Measurements from ENCODE around the gene TRIM69. TPM values are rescaled to one million over a fixed set of nuclear protein-coding genes. Genes with fewer than 3 reads are reported as not detected.

Gene TRIM69
- total and polyA plus RNA-seq, 4 donors = 11.2 to 26.4 (median 17.2) TPM

DNA sequence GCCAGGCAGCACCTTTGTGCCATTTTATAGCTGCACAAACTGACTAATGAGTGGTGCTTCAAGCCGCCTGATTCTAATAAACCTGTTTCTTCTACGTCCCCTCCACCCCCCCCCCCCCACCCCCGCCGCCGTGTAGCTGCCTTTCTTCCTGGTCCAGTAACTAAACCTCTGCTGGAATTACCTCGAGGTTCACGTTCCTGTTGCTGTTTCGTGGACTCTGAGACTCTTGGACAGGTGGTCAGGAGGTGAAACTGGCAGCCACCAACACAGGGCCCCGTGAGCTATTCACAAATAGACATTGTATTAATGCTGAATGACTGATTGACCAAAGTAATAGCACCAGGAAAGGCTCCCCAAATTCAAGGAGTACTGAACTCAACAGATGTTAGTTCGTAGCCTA lies 73.9 kb downstream of the TRIM69 start:
- no peak for TF ChIP-seq CTCF (IDR thresholded peaks at IDR 0.05; ENCODE audit: control extremely low read depth, extremely low read depth)
- no peak overlapping the region for H3K27ac ChIP-seq (ENCODE audit: low read depth in 1 of 2, low read length in 1 of 2)
- WGBS, 2 donors = 86 to 90% methylated on average over 10 of the region's 10 CpGs

DNA sequence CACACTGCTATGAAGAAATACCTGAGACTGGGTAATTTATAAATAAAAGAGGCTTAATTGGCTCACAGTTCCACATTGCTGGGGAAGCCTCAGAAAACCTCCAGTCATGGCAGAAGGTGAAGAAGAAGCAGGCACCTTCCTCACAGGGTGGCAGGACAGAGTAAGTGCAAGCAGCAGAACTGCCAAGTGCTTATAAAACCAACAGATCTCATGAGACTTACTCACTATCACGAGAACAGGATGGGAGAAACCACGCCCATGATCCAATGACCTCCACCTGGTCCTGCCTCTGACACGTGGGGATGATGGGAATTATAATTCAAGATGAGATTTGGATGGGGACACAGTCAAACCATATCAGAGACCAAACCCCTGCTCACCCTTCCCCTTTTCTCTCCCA lies 75.0 kb downstream of the TRIM69 start:
- no peak for TF ChIP-seq CTCF (IDR thresholded peaks at IDR 0.05; ENCODE audit: control extremely low read depth, extremely low read depth)
- DNase-seq = no peak
- H3K4me3 ChIP-seq = no peak overlapping the region
- no peaks in the 10 kb centered on the region for H3K36me3 ChIP-seq (ENCODE audit: control insufficient read depth in 4 of 4, insufficient read depth in 4 of 4, low read length in 4 of 4)
- H3K9me3 ChIP-seq (ENCODE audit: control insufficient read depth in 4 of 4, insufficient read depth in 3 of 4, low read length in 3 of 4) = no peaks in the 10 kb centered on the region
- 47 to 66% methylated on average over 3 of the region's 3 CpGs for WGBS, 2 donors
- no peak overlapping the region for H3K27ac ChIP-seq (ENCODE audit: low read depth in 1 of 2, low read length in 1 of 2)
- H3K4me1 ChIP-seq (ENCODE audit: control insufficient read depth in 5 of 5, insufficient read depth in 5 of 5, low read length in 5 of 5) = peaks cover 0 to 2% (median 0%) of the 10 kb centered on the region in 5 donors
- ATAC-seq (ENCODE audit: insufficient read depth, low FRiP score) = no peak
- peaks cover 0 to 3% (median 3%) of the 10 kb centered on the region in 3 donors for H3K27me3 ChIP-seq (ENCODE audit: control insufficient read depth in 3 of 3, insufficient read depth in 3 of 3, low read length in 2 of 3)
- no peak overlapping the region for H3K9ac ChIP-seq (ENCODE audit: insufficient read depth in 1 of 2, low read length in 2 of 2)

More for the DNA sequence above, 73.9 kb downstream of the TRIM69 start:
- H3K27me3 ChIP-seq (ENCODE audit: control insufficient read depth in 3 of 3, insufficient read depth in 3 of 3, low read length in 2 of 3) = peaks cover 0 to 3% (median 3%) of the 10 kb centered on the region in 3 donors
- no peaks in the 10 kb centered on the region for H3K9me3 ChIP-seq (ENCODE audit: control insufficient read depth in 4 of 4, insufficient read depth in 3 of 4, low read length in 3 of 4)
- H3K4me1 ChIP-seq (ENCODE audit: control insufficient read depth in 5 of 5, insufficient read depth in 5 of 5, low read length in 5 of 5) = peaks cover 0 to 2% (median 0%) of the 10 kb centered on the region in 5 donors
- ATAC-seq (ENCODE audit: insufficient read depth, low FRiP score) (no peak), DNase-seq (no peak)
- no peak overlapping the region for H3K9ac ChIP-seq (ENCODE audit: insufficient read depth in 1 of 2, low read length in 2 of 2)
- H3K4me3 ChIP-seq = no peak overlapping the region
- H3K36me3 ChIP-seq (ENCODE audit: control insufficient read depth in 4 of 4, insufficient read depth in 4 of 4, low read length in 4 of 4) = no peaks in the 10 kb centered on the region

DNA sequence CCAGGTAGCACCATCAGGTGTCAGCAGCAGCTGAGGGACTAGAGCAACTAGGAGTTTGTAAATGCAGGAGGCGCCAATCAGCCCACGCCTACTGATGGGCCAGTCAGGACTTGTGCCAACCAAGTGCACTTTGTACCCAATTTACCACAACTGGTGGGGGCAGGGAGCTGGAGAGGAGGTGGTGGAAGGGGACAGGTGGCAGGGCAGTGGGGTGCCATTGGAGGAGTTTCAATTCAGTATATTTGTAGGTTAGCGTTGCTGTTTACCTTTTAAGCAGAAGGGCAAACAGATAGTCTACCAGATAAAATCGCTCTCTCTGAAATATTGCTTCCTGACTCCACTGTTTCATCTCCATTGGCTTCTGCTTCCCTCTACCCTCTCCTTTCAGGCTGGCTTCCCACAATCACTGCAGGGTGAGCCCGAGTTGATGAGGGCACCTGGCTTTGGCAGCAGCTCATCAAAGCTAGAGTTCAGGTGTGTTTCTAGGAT lies 75.7 kb downstream of the TRIM69 start:
- DNase-seq (no peak), ATAC-seq (ENCODE audit: insufficient read depth, low FRiP score) (no peak)
- 57 to 69% methylated on average over 5 of the region's 5 CpGs for WGBS, 2 donors
- Histone ChIP-seq H3K27me3 (ENCODE audit: control insufficient read depth in 3 of 3, insufficient read depth in 3 of 3, low read length in 2 of 3) (peaks cover 0 to 3% (median 3%) of the 10 kb centered on the region in 3 donors), H3K4me1 (ENCODE audit: control insufficient read depth in 5 of 5, insufficient read depth in 5 of 5, low read length in 5 of 5) (peaks cover 0 to 2% (median 0%) of the 10 kb centered on the region in 5 donors), H3K27ac (ENCODE audit: low read depth in 1 of 2, low read length in 1 of 2) (no peak overlapping the region), H3K4me3 (no peak overlapping the region), H3K9me3 (ENCODE audit: control insufficient read depth in 4 of 4, insufficient read depth in 3 of 4, low read length in 3 of 4) (no peaks in the 10 kb centered on the region), H3K36me3 (ENCODE audit: control insufficient read depth in 4 of 4, insufficient read depth in 4 of 4, low read length in 4 of 4) (no peaks in the 10 kb centered on the region), H3K9ac (ENCODE audit: insufficient read depth in 1 of 2, low read length in 2 of 2) (no peak overlapping the region)
- no peak for TF ChIP-seq CTCF (IDR thresholded peaks at IDR 0.05; ENCODE audit: control extremely low read depth, extremely low read depth)

DNA sequence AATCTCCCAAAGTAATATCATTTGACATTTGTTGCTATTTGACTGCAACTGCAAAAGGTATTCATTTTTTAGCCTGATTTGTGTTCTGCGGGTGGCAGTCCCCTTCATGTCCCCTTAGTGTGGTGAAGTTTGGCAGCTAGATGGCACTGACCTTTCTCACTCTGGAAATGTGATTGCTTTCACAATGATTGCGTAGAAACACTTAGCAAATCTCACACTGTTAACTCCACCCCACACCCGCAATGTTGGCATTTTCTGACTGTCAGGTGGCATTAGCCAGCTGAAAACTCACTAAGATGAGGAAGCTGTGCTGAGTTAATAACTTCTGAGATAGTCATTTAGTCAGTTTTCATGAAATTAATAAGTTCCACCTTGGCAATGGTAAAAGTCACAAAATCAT lies 76.9 kb downstream of the TRIM69 start:
- no peak overlapping the region for H3K9ac ChIP-seq (ENCODE audit: insufficient read depth in 1 of 2, low read length in 2 of 2)
- DNase-seq (no peak), ATAC-seq (ENCODE audit: insufficient read depth, low FRiP score) (peak; percentile 47)
- no peaks in the 10 kb centered on the region for H3K36me3 ChIP-seq (ENCODE audit: control insufficient read depth in 4 of 4, insufficient read depth in 4 of 4, low read length in 4 of 4)
- H3K4me1 ChIP-seq (ENCODE audit: control insufficient read depth in 5 of 5, insufficient read depth in 5 of 5, low read length in 5 of 5) = peaks cover 0 to 2% (median 0%) of the 10 kb centered on the region in 5 donors
- no peak for TF ChIP-seq CTCF (IDR thresholded peaks at IDR 0.05; ENCODE audit: control extremely low read depth, extremely low read depth)
- no peak overlapping the region for H3K27ac ChIP-seq (ENCODE audit: low read depth in 1 of 2, low read length in 1 of 2)
- no peak overlapping the region for H3K4me3 ChIP-seq
- peaks cover 0 to 3% (median 3%) of the 10 kb centered on the region in 3 donors for H3K27me3 ChIP-seq (ENCODE audit: control insufficient read depth in 3 of 3, insufficient read depth in 3 of 3, low read length in 2 of 3)
- H3K9me3 ChIP-seq (ENCODE audit: control insufficient read depth in 4 of 4, insufficient read depth in 3 of 4, low read length in 3 of 4) = no peaks in the 10 kb centered on the region
- WGBS, 2 donors = 58 to 63% methylated on average over 3 of the region's 3 CpGs

All from lung (tissue), 12 donors.